HepG2 (cell line): Measurements from ENCODE around the gene FAM222A. TPM values are rescaled to one million over a fixed set of nuclear protein-coding genes. Genes with fewer than 3 reads are reported as not detected.

ENCODE experiments used
- AKAP8 ChIP-seq: sonication (generic); formaldehyde crosslinking; IDR thresholded peaks from 2 replicates; pipeline ENCODE4 v1.5.1; 2020; ENCODE audit warnings: mild to moderate bottlenecking, missing genetic modification reagents
- BCLAF1 ChIP-seq: fragments of 450-650 bp; IDR thresholded peaks from 2 replicates; pipeline ENCODE4 v1.6.1; 2017; ENCODE audit warnings: mild to moderate bottlenecking
- CENPX ChIP-seq: sonication (generic); formaldehyde crosslinking; IDR thresholded peaks from 2 replicates; pipeline ENCODE4 v1.9.0; 2021; ENCODE audit warnings: mild to moderate bottlenecking, missing genetic modification reagents, moderate library complexity
- HES4 ChIP-seq: sonication (generic); formaldehyde crosslinking; IDR thresholded peaks from 2 replicates; pipeline ENCODE4 v1.9.0; 2021; ENCODE audit warnings: mild to moderate bottlenecking, missing genetic modification reagents, borderline replicate concordance
- MAX ChIP-seq: IDR thresholded peaks from 2 replicates; pipeline ENCODE4 v1.6.1; 2012; ENCODE audit warnings: inconsistent platforms
- MBD4 ChIP-seq: IDR thresholded peaks from 2 replicates; pipeline ENCODE4 v1.6.1; 2012; ENCODE audit warnings: low read length, inconsistent platforms, borderline replicate concordance
- MIER2 ChIP-seq: IDR thresholded peaks from 2 replicates; pipeline ENCODE4 v1.6.1; 2016; ENCODE audit warnings: missing biosample characterization, missing genetic modification reagents
- PREB ChIP-seq: sonication (generic); formaldehyde crosslinking; IDR thresholded peaks from 2 replicates; pipeline ENCODE4 v1.4.0; 2020; ENCODE audit warnings: missing genetic modification reagents
- RELA ChIP-seq: sonication (generic); formaldehyde crosslinking; IDR thresholded peaks from 2 replicates; pipeline ENCODE4 v1.4.0; 2020; ENCODE audit warnings: missing genetic modification reagents
- SAP130 ChIP-seq: IDR thresholded peaks from 2 replicates; pipeline ENCODE4 v1.6.1; 2016; ENCODE audit warnings: low read depth
- TCF7L2 ChIP-seq: IDR thresholded peaks from 2 replicates; pipeline ENCODE4 v1.6.1; 2011; ENCODE audit warnings: mild to moderate bottlenecking, low read depth, low read length, moderate library complexity
- TSC22D2 ChIP-seq: sonication (generic); formaldehyde crosslinking; IDR thresholded peaks from 2 replicates; pipeline ENCODE4 v1.5.1; 2020; ENCODE audit warnings: missing genetic modification reagents, mild to moderate bottlenecking, borderline replicate concordance
- ZBTB20 ChIP-seq: sonication (generic); formaldehyde crosslinking; IDR thresholded peaks from 2 replicates; pipeline ENCODE4 v1.8.1; 2023; ENCODE audit warnings: missing genetic modification reagents, low read depth, mild to moderate bottlenecking, borderline replicate concordance
- ZBTB8A ChIP-seq: sonication (generic); formaldehyde crosslinking; IDR thresholded peaks from 2 replicates; pipeline ENCODE4 v1.4.0; 2020; ENCODE audit warnings: mild to moderate bottlenecking, low read depth, missing genetic modification reagents, borderline replicate concordance
- ZEB1 ChIP-seq: IDR thresholded peaks from 2 replicates; pipeline ENCODE4 v1.6.1; 2012; ENCODE audit warnings: mild to moderate bottlenecking, low read depth, inconsistent platforms; ENCODE audit not compliant: insufficient replicate concordance
- ZMYM3 ChIP-seq: sonication (generic); formaldehyde crosslinking; IDR thresholded peaks from 2 replicates; pipeline ENCODE4 v1.5.1; 2020; ENCODE audit warnings: mild to moderate bottlenecking, missing genetic modification reagents
- ZNF30 ChIP-seq: sonication (generic); formaldehyde crosslinking; IDR thresholded peaks from 2 replicates; pipeline ENCODE4 v1.5.0; 2020; ENCODE audit warnings: mild to moderate bottlenecking, missing genetic modification reagents
- ZNF326 ChIP-seq: sonication (generic); formaldehyde crosslinking; IDR thresholded peaks from 2 replicates; pipeline ENCODE4 v1.4.0; 2020; ENCODE audit warnings: missing genetic modification reagents, borderline replicate concordance
- ZNF432 ChIP-seq: sonication (generic); formaldehyde crosslinking; IDR thresholded peaks from 2 replicates; pipeline ENCODE4 v1.5.0; 2020; ENCODE audit warnings: missing genetic modification reagents, mild to moderate bottlenecking, borderline replicate concordance
- ZNF567 ChIP-seq: sonication (generic); formaldehyde crosslinking; IDR thresholded peaks from 2 replicates; pipeline ENCODE4 v1.8.1; 2023; ENCODE audit warnings: mild to moderate bottlenecking, missing genetic modification reagents, borderline replicate concordance
- ZNF570 ChIP-seq: sonication (generic); formaldehyde crosslinking; IDR thresholded peaks from 2 replicates; pipeline ENCODE4 v1.4.0; 2020; ENCODE audit warnings: mild to moderate bottlenecking, missing genetic modification reagents, borderline replicate concordance
- ZNF639 ChIP-seq: conservative IDR thresholded peaks from 2 replicates; pipeline ENCODE4 v1.6.1; 2018; ENCODE audit warnings: missing genetic modification reagents
- ZNF691 ChIP-seq: sonication (generic); formaldehyde crosslinking; IDR thresholded peaks from 2 replicates; pipeline ENCODE4 v1.4.0; 2020; ENCODE audit warnings: missing genetic modification reagents, low read depth, mild to moderate bottlenecking, borderline replicate concordance
- ZNF740 ChIP-seq: sonication (generic); formaldehyde crosslinking; IDR thresholded peaks from 2 replicates; pipeline ENCODE4 v1.4.0; 2020; ENCODE audit warnings: missing genetic modification reagents
- polyA plus RNA-seq, 8 experiments: library from polyadenylated mRNA; depleted of rRNA in 3 of 8; stranded (reverse) in 7 of 8; unstranded in 1 of 8; fragments of >200 nt; fragmentation: Illumina TruSeq in 4 of 8; extraction: Trizol in 4 of 8; gene quantifications; 2 replicates each; pipeline versions ENCODE4 v1.2.1 to v1.2.3, GENCODE V29; 2011 to 2016; ENCODE audit warnings: low read depth in 4 of 8, missing spikeins in 1 of 8, mixed read lengths in 1 of 8; ENCODE audit not compliant: insufficient read depth in 1 of 8
- total RNA-seq, 5 experiments: library from RNA; depleted of rRNA; stranded (reverse); fragments of >200 nt; fragmentation: Illumina TruSeq; extraction: Trizol; gene quantifications; 2 replicates each; pipeline ENCODE4 v1.2.3, GENCODE V29; 2016; ENCODE audit warnings: low read depth in 1 of 5

Gene FAM222A
- total and polyA plus RNA-seq, 2 of the 13 experiments (the other 11 are each of a cell fraction or from before 2014, with no cell fraction given): 2.7 to 9.6 TPM

GRCh38 chr12:109775172-109775881, 61.7 kb downstream of the FAM222A start (continued):
- TF ChIP-seq AKAP8 (CRISPR knock-in tag) (no peak), RELA (CRISPR knock-in tag) (no peak), ZNF740 (CRISPR knock-in tag) (no peak), CENPX (CRISPR knock-in tag) (no peak), ZNF639 (no peak), ZMYM3 (CRISPR knock-in tag) (peak; percentile 92), SAP130 (CRISPR knock-in tag) (0 out of 2 replicates have a peak, but pooled peaks have one; percentile 25), ZNF691 (CRISPR knock-in tag) (peak; percentile 52; the same call in 1 of the 2 replicates), TCF7L2 (no peak), ZNF570 (CRISPR knock-in tag) (no peak), ZNF30 (CRISPR knock-in tag) (no peak), MAX (peak; percentile 48; the same call in 1 of the 2 replicates), PREB (CRISPR knock-in tag) (no peak), HES4 (no peak), ZBTB8A (CRISPR knock-in tag) (no peak), ZNF567 (no peak), MBD4 (no peak), ZEB1 (no peak), ZNF326 (CRISPR knock-in tag) (no peak), ZBTB20 (no peak), MIER2 (no peak), ZNF432 (CRISPR knock-in tag) (no peak), BCLAF1 (no peak), TSC22D2 (CRISPR knock-in tag) (0 out of 2 replicates have a peak, but pooled peaks have one; percentile 66)
